GM19025 (cell line): ENCODE measurements around the gene CD4.

Experiments used
- ATAC-seq: cut with Tn5 transposase; IDR thresholded peaks from one replicate; pipeline ENCODE4 v1.9.1; 2021; ENCODE audit warnings: mild to moderate bottlenecking, low read depth, moderate library complexity; ENCODE audit not compliant: unreplicated experiment

Gene CD4

DNA sequence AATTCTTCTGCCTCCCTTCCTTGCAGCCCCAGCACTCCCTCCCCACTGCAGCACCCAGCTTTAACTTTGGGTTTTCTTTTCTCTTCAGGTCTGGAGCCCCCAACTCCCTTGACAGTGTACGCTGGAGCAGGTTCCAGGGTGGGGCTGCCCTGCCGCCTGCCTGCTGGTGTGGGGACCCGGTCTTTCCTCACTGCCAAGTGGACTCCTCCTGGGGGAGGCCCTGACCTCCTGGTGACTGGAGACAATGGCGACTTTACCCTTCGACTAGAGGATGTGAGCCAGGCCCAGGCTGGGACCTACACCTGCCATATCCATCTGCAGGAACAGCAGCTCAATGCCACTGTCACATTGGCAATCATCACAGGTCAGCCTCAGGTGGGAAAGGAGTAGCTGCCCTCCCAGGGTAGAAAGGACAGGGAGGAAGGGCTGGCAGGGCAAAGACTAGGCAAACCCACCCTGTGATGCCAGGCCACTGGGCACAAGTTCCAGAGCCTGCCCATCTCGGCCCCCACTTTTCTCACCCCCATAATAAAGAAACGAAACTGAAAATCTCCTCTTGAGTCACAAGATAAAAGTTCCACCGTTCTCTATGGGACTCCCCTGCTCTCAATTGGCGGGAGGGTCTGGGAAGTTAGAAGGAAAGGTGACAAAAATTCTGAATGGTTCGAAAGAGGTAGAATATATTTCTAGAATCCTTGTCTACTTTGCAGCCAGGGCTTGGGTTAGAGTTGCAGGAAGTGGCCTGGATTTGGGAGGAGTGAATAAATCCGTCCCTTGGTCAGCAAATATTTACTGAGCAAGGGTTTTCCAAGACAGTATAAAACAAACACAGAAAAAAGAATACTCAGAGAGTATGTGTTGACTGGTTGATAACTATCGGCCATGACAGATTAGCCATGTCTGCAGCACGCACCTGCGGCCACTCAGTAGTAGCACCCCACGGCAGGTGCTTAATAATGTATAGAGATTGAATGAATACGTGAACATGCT lies 13.8 kb upstream of the CD4 start:
- no peak for ATAC-seq

GRCh38 chr12:6777386-6777785 lies 11.9 kb upstream of the CD4 start:
- ATAC-seq, result no peak

DNA sequence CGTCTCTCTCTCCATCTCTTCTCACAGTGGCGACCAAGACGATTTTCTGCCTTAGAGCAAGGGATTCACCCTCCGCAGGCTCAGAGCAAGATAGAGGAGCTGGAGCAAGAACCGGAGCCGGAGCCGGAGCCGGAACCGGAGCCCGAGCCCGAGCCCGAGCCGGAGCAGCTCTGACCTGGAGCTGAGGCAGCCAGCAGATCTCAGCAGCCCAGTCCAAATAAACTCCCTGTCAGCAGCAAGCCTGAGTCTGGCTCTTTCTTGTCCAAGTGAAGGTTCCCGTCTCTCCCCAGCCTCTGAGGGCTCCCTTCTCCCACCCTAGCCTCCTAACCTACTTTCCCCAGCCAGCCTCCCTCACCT lies 11.1 kb upstream of the CD4 start:
- ATAC-seq, result no peak

GRCh38 chr12:6778574-6779550 lies 10.5 kb upstream of the CD4 start:
- peak; percentile 71 for ATAC-seq

DNA sequence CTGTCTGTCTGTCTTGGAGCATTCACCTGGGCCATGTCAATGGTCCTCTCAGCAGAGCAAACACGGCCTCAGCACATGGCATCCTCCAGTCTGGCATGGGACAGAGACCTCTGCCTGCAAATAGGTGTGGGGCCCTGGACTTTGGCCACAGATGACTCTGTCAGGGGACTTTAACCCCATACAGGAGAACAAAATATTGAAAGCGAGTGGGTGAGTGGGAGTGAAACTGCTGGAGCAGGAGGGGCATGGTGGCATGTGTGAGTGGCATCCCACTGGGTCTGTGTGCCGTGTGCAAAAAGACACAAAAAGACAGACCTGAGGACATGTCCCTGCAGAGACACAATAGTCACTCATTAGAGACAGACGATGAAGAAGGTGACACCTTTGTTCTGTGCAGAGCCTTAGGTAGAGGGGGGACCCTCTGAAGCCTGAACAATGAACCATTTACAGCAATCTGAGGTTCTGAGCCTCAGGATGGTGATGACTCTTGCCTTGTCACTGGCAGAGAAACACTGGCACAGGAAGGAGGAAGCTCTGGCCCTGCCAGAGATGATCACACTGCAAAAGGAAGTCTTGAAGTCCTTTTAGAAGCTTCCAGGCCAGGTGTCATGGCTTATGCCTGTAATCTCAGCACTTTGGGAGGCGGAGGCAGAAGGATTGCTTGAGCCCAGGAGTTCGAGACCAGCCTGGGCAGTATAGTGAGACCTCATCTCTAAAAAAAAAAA lies 9.5 kb upstream of the CD4 start:
- no peak for ATAC-seq

DNA sequence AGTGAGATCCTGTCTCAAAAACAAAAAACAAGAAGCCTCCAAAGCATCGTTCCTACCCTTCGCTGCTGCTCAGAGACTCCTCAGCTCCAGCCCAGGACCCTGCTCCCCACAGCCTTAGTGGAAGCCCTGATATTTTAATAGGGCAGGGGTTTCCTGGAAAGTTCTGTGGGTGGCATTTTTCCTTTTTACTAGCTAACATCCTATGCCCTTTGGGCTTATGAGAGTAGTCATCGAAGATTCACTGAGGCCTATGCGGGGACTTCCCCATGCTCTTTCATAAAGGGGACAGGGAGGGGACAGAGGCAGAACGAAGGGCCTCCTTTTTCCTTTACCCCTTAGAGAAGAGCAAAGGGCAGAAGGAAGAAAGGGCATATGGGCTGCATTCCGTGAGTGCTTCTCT lies 8.8 kb upstream of the CD4 start:
- no peak for ATAC-seq

- no peak for ATAC-seq
Observed at GRCh38 chr12:6782119-6782518, 7.2 kb upstream of the CD4 start.

GRCh38 chr12:6782850-6783566 lies 6.3 kb upstream of the CD4 start:
- no peak for ATAC-seq

- no peak for ATAC-seq
Observed at GRCh38 chr12:6783828-6784227, 5.5 kb upstream of the CD4 start.

DNA sequence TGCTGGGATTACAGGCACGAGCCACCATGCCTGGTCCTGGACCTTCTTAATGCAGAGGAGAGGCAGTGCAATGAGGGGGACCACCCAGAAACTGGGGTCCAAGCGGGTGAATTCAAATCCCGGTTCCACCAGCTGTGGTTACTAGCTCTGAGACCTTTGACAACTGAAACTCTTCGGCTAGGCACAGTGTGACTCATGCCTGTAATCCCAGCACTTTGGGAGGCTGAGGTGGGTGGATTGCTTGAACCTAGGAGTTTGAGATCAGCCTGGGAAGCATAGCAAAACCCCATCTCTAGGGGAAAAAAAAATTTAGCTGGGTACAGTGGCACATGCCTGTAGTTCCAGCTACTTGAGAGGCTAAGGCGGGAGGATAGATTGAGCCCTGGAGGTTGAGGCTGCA lies 5.0 kb upstream of the CD4 start:
- no peak for ATAC-seq

DNA sequence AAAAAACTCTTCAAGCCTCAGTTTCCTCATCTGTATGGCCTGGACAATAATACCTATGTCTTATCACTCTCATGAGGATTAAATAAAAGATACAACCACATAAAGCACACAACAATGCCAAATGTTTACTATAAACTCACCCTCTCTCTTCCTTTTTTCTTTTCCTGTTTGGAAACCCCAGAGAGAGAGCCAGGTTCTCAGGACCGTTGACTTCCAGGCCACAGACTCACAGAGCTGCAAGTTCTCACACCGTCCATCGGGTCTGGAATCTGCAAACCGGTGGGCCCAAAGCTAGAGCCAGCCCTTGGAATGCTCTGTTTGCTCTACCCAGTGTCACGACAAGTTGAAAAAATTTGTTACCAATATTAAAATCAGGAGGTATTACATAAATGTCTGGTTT lies 4.6 kb upstream of the CD4 start:
- no peak for ATAC-seq

DNA sequence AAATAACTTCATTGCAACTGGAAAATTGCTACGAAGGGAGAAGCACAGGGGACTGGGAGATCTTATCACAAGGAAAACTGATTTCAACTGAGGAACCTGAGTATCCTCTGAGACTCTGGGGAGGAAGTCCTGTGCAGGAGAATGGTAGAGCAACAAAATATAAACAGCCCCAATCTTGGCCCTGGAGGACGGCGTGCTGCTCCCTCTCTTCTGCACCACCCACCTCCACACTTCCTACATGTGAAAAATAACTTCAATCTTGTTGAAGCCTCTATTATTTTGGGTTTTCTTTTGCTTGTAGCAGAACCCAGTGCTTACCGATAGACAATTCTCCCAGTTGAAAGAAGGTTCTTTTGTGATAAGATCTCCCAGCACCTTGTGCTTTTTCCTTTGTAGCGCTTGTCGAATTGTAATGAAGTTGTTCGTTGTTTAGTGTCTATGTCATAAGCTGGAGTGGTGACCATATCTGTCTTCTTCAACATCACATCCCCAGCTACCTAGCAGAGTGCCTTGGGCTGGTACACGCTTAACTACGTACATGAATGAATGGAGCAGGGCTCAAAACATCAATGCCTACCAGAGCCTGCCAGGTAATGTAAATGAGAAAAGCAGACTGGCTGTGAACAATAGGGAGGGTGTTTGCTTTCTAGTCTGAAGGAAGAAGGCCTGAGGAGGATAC lies 2.8 kb upstream of the CD4 start:
- ATAC-seq, result no peak

DNA sequence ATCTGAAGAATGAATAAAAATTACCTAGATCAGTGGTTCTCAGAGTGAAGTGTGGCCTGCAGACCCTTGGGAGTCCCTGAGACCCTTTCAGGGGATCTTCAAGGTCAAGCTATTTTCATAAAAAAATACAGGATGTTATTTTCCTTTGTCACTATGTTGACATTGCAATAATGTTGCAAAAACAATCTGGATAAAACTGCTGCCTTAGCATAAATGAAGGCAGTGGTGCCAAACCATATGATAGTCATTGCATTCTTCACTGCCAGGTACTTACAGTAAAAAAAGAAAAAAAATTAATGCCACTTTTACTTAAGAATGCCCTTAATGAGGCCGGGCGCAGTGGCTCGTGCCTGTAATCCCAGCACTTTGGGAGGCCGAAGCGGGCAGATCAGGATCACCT lies 2.0 kb upstream of the CD4 start:
- ATAC-seq, result no peak

DNA sequence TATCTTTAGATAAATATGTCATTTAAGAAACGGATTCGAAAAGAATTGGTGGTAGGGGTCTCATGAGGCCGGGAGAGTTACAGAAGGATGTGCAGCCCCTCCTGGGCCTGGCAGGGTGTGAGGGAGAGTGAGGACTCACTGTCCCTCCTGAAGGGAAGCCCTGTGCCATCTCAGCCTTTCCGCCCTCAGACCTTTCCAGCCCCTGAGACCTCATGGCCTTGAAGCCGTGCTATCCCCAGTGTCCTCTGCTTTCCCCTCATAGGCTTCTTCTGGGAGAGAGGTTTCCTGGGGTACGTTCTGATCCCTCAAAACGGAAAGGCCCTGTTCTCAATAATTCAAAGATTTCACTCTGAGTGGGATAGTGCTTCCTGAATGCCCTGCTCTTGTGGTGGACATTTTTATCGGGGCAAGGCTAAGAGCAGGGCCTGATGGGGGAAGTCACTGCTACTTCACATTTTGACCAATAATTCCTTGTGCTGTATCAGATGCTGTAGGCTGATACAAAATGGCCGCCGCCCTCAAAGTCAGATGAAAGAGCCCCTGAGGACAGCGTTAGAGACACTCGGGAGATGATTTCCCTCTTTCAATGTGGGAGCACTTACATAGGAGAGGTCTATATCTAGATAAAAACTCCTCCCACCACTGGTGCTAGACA lies 1.3 kb downstream of the CD4 start:
- ATAC-seq, result no peak

DNA sequence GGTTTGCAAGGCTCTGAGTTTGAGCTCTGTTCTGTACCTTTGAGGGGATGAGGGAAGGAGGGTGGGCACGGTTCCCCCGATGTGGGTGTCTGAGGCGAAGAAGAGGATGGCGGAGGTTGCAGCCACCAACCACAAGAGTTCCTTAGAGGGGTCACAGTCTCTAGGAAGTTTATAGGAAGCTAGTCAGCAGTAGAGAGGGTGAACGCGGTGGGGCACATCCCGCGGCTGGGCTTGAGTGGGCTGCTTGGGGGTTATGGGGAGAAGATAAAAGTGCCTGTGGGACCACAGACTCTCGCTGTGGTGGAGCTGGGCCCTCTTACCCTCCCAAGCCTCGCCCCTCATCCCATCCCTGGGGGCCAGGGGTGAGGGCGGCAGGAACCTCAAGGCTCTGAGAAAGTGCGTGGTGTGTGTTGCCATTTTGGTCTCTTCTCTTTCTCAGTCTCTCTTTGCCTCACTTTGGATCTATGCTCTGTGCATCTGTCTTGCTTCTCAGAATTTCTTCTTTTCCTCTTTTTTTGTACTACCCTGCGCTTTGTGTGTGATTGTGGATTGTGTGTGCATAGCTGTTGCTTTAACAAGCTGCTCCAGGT lies 2.7 kb downstream of the CD4 start:
- no peak for ATAC-seq

- ATAC-seq, result no peak
Observed at GRCh38 chr12:6792522-6793201, 3.3 kb downstream of the CD4 start.

GRCh38 chr12:6795088-6795487 lies 5.8 kb downstream of the CD4 start:
- no peak for ATAC-seq

GRCh38 chr12:6796576-6796975 lies 7.2 kb downstream of the CD4 start:
- no peak for ATAC-seq
